ENCODE measurements around the gene CCDC43.
"Not testable (repeated sequence)": the region's sequence is repeated elsewhere in the genome, so short reads cannot be mapped to it uniquely, and the experiment has no call there.

The CCDC43 gene

DNA sequence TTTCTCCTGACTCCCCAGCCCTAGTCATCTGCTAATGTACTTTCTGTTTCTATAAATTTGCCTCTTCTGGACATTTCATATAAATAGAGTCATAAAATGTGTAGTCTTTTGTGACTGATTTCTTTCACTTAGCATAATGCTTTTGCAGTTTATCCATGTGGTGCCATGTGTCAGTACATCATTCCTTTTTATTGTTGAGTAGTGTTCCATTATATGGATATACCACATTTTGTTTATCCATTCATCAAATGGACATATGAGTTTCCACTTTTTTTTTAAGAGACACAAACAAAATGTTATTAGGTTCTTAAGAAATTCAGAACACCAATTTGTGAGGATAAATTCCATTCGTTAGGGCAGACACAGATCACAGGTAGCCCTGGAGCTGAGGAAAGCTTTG, 29.9 kb upstream of the CCDC43 start:
- TF ChIP-seq, protein P1, sequence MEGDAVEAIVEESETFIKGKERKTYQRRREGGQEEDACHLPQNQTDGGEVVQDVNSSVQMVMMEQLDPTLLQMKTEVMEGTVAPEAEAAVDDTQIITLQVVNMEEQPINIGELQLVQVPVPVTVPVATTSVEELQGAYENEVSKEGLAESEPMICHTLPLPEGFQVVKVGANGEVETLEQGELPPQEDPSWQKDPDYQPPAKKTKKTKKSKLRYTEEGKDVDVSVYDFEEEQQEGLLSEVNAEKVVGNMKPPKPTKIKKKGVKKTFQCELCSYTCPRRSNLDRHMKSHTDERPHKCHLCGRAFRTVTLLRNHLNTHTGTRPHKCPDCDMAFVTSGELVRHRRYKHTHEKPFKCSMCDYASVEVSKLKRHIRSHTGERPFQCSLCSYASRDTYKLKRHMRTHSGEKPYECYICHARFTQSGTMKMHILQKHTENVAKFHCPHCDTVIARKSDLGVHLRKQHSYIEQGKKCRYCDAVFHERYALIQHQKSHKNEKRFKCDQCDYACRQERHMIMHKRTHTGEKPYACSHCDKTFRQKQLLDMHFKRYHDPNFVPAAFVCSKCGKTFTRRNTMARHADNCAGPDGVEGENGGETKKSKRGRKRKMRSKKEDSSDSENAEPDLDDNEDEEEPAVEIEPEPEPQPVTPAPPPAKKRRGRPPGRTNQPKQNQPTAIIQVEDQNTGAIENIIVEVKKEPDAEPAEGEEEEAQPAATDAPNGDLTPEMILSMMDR (IDR thresholded peaks at IDR 0.05; ENCODE audit: low read depth, low read length): no peak
- no peak for DNase-seq (ENCODE audit: extremely low read depth, low read depth)

DNA sequence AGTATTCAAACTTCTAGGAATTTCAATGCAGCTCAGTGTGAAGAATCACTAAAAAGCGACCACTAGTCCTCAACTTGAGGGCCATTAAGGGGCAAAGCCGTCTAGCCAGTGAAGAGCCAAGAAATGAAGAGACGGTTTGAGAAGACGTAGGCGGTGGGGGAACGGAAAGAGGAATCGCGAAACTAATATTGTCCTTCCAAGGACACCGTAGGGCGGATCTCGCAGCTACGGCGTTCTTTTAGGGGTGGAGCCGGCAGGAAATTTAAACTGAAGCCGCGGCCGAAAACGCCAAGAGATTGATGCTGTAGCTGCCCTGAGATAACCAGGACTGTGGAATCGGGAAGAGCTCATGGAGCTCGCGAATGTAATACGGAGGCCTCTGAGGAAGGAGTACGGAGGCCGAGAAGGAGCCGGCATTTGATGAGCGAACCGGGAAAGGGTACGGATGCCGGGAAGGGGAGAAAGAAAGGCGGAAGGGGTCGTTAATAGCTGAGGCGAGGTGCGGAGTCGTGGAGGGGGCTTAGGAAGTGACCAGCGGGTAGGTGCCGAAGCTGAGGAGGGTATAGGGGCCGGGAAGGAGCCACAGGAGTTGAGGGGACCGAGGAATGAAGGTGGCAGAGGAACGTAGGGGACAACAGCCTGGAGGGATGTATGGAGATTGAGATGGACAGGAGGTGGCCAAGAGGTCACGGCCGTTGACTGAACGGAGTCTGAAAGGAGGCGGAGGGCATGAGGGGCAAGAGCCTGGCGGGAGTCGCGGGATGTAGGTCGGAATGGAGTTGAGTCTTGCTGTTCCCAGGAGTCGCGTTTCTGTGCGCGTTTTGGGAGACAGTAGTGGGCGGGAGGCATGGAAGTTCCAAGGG, 19.1 kb upstream of the CCDC43 start, which contains the start of gene DBF4B:
Gene DBF4B, plus strand, starts transcription at position 265 of the 863 bp plus-strand sequence. Its CDS starts 156 bp downstream, at position 421.
- TF ChIP-seq, protein P1 (IDR thresholded peaks at IDR 0.05; ENCODE audit: low read depth, low read length): no peak
- DNase-seq (ENCODE audit: extremely low read depth, low read depth): peak; percentile 72

DNA sequence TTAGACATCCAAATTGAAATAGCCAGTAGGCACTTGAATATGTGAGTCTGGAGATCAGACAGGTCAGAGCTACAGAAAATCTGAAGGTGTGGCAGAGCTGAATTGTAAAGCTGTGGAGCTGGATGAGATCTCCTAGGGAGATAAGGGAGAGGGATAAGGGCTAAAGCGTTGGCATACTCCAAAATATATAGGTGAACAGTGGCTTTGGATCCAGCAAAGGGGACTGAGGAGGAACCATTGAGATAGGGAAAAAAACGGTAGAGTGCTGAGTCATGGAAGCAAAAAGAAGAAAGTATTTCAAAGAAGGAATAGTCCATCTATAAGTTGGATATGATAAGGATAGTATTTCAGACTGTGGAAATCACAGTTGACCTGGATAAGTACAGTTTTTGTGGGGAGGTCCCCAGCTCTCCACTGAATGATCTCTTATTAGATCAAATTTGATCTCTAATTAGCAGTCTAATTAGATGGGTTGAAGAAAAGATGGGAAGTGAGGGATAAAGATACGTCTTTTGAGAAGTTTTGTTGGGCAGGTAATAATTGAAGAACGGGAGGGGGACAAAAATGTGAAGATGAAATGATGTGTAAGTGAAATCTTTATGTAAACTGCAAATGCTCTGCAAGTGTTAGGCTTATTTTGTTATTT, 18.3 kb upstream of the CCDC43 start:
- no peak for DNase-seq (ENCODE audit: extremely low read depth, low read depth)
- TF ChIP-seq, protein P1 (IDR thresholded peaks at IDR 0.05; ENCODE audit: low read depth, low read length): no peak

DNA sequence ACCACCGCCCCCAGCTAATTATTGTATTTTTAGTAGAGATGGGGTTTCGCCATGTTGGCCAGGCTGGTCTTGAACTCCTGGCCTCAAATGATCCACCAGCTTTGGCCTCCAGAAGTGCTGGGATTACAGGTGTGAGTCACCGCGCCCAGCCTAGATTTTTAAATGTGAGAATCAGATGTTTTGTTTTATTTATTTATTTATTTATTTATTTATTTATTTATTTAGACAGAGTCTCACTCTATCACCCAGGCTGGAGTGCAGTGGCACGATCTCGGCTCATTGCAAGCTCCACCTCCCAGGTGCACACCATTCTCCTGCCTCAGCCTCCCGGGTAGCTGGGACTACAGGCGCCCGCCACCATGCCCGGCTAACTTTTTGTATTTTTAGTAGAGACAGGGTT, 10.7 kb upstream of the CCDC43 start:
- not testable (repeated sequence) for DNase-seq (ENCODE audit: extremely low read depth, low read depth)

DNA sequence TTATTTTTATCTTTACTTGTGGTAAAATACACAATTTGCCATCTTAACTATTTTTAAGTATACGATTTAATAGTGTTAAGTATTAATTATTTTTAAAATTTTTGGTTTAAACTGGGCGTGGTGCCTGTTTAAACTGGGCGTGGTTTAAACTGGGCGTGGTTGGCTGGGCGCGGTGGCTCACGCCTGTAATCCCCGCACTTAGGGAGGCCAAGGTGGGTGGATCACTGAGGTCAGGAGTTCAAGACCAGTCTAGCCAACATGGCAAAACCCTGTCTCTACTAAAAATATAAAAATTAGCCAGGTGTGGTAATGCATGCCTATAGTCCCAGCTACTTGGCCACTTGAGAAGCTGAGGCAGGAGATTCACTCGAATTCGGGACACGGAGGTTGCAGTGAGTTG, 4.0 kb upstream of the CCDC43 start:
- TF ChIP-seq, protein P1 (IDR thresholded peaks at IDR 0.05; ENCODE audit: low read depth, low read length): no peak
- no peak for DNase-seq (ENCODE audit: extremely low read depth, low read depth)

DNA sequence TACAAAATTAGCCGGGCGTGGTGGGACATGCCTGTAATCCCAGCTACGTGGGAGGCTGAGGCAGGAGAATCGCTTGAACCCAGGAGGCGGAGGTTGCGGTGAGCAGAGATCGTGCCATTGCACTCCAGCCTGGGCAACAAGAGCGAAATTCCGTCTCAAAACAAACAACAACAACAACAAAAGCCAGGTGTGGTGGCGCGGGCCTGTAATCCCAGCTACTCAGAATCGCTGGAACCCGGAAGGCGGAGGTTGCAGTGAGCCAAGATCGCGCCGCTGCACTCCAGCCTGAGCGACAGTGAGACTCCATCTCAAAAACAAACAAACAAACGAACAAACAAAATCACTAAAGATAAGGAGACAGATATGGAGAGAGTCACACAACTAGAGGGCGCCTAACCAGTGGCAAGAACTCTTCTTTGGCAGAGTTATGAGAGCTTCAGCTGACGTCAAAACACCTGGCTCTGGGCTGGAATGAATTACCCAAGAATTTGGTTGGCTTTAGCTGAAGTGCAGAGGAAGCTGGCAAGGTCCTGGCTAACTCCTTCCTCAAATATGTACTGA, 1.2 kb upstream of the CCDC43 start:
- DNase-seq (ENCODE audit: extremely low read depth, low read depth): not testable (repeated sequence)

DNA sequence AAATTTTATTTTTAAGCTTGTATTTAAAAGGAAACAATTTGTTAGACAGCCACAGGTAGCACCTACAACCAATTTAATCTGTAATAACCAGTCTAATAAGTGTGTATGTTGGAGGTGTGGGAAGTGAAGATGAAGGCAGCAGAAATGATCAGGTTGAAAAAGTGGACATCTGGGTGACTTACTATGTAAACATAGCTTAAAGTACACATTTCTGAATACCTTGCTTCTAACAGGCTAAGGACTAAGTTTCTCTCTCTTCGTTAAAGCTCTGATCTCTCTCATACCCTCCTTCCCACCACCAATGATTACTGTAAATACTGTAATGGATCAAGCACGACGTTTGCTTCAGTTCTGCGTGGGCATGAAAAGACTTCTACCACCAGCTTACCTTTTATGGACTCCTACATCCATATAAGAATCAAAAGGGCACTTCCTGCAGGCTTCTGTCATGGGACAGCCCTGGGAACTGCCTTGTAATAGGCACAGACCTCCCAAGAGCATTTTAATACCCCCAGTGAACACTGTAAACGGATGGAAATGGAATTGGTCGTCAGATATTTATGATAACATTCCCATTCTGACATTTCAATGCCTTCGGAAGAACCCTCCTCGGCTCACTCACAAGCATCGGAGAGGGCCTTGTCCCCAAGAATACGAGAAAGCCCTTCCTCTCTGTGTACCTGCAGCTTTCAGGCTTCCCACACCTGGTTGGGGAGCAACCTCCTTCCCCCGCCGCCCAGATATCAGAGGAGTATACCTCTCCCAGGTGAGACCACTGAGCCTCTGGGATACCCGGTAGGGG, 700 bp downstream of the CCDC43 start:
- no peak for DNase-seq (ENCODE audit: extremely low read depth, low read depth)
- TF ChIP-seq, protein P1 (IDR thresholded peaks at IDR 0.05; ENCODE audit: low read depth, low read length): no peak
